Activated T-cell treated with anti-CD3 and anti-CD28 coated beads for 4 hours (primary cell): Measurements from ENCODE around the gene CASP9.
A peak's percentile ranks its signal among the peaks of the same experiment; 100 is the strongest.

Source experiments
- DNase-seq: peaks from one replicate; pipeline ENCODE4 v3.0.0-alpha.2; 2020

CASP9 gene

GRCh38 chr1:15524021-15524282, at the start of gene CASP9:
TSS of gene CASP9 (minus strand) at chr1:15524215. CDS start at chr1:15524200, 15 bp downstream.
- no peak for DNase-seq

DNA sequence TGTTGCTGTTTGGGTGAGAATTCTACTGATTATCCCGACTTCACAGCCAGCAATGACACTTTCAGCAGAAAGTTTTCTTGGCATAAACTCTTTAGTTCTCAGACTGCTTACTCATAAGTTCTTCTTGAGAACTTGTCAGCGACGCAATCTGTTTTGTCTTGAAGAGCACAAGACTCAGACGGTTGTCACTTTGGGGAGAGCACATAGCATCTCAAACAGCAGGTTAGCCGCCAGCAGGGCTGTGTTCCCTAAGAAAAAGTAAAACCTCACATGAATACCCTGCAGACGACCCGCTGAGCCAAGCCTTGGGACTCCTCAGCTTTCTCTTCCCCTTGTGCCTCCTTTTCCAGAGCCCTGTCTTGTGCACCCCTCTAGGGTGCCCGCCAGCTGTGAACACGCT, 49.5 kb upstream of the CASP9 start:
- no peak for DNase-seq

- no peak for DNase-seq
Measured at GRCh38 chr1:15571266-15571665, 47.3 kb upstream of the CASP9 start.

DNA sequence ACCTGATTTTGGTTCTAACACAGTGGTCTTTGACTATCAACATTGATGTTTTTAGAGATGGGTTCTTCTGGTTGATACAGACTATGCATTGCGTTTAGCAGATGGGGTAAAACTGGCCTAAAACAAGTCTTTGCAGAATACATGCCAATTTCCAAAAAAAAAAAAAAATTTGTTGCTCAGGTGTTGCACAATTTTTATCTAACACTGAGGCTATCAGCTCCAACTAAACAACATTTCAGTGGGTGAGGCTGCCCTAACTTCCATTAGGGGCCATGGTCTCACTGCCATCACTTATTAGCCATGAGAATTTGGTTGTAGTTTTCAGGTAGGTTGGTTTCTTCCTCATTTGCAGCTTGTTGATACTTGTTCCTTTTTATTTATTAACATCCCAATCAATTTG, 46.8 kb upstream of the CASP9 start:
- DNase-seq = no peak

DNA sequence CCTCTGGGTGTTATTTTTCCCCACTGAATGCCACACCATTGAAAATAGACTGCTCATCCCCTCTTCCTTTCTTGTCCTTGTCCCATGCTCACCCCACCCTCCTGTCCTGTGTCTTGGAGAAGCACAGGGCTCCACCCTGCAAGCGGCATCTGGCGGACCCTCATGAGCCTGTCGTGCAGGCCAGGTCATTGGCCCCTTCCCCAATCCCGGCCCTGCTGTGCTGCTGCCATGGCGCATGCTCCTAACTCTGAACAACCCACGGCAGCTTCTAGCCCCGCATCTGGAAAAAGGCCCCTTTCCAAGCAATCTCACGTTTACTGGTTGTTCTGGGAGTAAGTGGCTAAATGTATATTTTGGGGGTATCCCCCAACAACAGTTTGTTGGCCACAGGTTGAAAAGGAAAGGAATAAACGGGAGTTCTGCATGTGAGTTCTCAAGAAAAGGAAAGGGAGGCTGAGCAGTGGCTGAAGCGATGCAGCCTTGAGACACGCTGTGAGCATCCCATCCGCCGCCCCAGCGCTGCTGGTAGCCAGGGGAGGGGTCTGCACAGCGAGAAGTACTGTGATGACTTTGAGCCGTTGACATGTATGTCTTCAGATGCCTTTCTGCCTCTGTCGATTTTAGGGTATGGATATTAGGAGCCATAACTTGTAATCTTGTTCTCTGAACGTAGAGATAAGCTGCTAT, 44.5 kb upstream of the CASP9 start:
- no peak for DNase-seq

DNA sequence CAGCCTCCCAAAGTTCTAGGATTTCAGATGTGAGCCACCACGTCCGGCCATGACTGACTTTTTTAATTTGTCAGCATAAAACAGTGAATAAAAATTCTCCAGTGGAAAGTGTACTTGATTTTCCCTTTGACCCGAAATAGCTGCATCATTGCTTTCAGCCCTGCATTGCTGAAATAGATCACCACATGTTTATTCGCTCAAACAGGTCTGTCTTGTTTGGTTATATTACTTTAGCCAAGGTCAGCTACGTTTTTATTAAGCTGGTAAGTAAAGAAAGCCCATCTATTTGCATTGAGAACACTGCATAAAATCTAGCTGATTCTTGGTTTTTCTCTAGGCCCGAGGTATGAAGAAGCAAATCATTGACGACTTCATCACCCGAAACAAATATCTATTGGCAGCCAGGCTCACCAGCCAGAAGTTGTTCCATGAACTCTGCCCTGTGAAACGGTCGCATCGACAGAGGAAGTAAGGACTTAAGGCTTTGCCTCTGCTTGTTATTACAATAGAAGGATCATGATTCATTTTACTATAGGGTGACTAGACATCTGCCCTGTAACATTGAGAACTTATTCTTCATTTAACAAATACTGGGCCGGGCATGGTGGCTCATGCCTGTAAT, 35.3 kb upstream of the CASP9 start:
- DNase-seq = no peak

DNA sequence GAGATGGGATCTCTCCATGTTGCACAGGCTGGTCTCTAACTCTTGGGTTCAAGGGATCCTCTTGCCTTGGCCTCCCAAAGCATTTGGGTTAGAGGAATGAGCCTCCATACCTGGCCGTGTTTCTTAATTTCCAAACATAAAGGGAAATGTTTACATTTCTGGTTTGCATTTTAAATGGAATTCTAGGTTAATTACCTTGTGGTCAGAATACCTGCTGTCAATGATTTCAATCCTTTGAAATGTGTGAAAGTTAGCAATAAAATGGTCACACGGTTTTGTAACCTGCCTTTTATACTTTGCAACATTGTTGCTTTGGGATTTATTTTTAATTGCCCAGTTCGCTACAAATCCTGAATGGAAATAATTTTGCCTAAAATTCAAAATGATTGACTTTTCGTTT, 34.5 kb upstream of the CASP9 start:
- no peak for DNase-seq

GRCh38 chr1:15557594-15557993, 33.6 kb upstream of the CASP9 start:
- no peak for DNase-seq

- no peak for DNase-seq
Measured at GRCh38 chr1:15557008-15557407, 33.0 kb upstream of the CASP9 start.

GRCh38 chr1:15550573-15550972, 26.6 kb upstream of the CASP9 start:
- DNase-seq = no peak

DNA sequence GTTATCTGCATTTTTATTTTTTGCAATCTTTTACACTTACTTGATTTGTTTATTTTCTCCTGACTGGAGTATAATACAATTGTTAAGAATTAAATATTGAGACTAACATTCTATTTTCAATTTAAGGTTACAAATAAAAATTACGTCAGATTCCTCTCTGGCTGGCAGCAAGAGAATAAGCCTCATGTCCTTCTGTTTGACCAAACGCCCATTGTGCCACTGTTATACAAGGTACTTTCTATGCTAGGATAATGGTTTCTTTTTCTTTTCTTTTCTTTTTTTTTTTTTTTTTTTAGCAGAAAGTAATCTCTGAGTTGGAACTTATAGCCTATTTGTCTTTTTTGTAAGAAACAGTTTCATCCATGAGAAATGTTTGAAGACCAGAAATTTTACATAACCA, 22.6 kb upstream of the CASP9 start:
- no peak for DNase-seq

- no peak for DNase-seq
Measured at GRCh38 chr1:15543589-15544568, 19.9 kb upstream of the CASP9 start.

GRCh38 chr1:15543251-15543588, 19.2 kb upstream of the CASP9 start:
- DNase-seq = no peak

DNA sequence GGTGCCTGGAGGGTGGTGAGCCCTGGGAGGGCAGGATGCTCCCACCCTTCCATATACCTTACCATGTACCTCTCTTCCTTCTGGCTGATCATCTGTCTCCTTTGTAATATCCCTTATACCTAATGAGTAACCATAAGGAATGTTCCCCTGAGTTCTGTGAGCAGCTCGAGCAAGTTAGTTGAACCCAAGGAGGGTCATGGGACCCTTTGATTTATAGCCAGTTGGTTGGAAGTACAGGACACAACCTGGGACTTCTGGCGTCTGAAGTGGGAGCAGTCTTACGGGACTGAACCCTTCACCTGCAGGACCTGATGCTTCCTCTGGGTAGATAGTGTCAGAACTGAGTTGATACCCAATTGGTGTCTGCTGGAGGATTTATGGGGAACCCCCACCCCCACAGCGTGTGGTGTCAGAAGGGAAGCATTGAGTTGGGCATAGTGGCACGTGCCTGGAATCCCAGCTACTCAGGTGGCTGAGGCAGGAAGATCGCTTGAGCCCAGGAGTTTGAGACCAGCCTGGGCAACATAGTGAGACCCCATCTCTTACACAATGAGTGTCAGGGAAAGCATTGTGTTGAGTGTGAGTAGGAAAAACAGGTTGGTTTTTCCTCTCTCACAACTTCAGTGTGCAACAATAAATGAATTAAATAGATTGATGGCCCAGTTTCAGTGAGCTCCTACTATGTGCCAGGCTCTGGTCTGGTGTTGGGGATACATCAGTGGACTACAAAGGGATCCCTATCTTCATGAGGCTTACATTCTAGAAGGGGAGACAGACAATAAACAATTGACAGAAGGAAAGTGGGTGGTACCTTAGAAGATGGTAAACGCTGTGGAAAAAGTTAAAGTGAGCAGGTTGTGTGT, 18.6 kb upstream of the CASP9 start:
- DNase-seq = no peak

GRCh38 chr1:15541231-15541792, 17.3 kb upstream of the CASP9 start:
- no peak for DNase-seq

DNA sequence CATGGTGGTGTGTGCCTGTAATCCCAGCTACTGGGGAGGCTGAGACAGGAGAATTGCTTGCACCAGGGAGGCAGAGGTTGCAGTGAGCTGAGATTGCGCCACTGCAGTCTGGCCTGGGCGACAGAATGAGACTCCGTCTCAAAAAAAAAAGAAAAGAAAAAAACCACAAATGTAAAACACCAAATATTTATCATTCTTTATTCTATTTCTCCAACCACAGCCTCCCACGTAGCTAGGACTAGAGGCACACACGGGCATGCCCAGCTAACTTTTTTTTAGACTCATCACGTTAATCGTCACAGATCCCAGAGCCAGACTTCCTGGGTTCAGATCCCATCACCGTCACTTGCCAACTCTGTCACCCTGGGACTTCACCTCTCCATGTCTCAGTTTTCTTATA, 16.2 kb upstream of the CASP9 start:
- no peak for DNase-seq

DNA sequence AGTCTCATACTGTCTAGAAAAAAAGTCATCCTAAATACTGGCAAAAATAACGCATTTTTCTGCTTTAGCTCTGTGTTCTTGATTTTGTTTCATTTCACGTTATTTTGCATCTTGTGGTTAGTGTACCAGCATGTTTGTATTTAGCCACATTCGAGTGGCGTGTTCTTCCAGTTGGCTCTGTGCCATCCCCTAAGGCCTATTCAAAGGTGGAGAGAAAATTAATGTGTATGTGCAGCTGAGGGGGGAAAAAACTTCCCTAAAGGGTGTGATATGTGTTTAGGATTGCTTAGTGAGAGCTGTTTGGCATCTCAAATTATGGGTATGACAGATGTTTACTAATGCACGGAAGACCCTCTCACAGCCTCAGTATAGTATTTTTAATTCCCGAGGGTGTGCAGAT, 14.8 kb upstream of the CASP9 start:
- no peak for DNase-seq

- DNase-seq = no peak
Measured at GRCh38 chr1:15531682-15532081, 7.7 kb upstream of the CASP9 start.

DNA sequence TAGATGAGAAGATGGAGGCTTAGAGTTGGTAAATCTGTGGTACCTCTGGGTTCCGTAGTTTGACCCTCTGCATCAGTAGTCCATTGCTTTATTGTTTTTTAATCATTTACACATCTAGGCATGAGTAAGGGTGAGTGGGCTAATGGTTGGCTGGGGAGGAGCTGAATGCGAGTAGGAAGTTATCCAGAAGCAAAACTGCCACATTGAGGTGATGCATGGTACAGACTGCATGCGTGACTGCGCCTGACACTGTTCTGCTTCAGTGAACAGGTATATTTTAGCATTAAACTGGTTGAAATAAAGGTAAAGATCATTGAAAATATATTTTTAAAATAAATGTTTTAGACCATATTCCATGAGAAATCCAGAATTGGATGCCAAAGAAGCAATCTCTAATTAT, 7.0 kb upstream of the CASP9 start:
- DNase-seq = no peak

GRCh38 chr1:15526490-15527339, 2.7 kb upstream of the CASP9 start, which contains the start of gene DNAJC16:
TSS of gene DNAJC16 (plus strand) at chr1:15526848. CDS start at chr1:15529106, 2,258 bp downstream.
- DNase-seq = peak; percentile 92

DNA sequence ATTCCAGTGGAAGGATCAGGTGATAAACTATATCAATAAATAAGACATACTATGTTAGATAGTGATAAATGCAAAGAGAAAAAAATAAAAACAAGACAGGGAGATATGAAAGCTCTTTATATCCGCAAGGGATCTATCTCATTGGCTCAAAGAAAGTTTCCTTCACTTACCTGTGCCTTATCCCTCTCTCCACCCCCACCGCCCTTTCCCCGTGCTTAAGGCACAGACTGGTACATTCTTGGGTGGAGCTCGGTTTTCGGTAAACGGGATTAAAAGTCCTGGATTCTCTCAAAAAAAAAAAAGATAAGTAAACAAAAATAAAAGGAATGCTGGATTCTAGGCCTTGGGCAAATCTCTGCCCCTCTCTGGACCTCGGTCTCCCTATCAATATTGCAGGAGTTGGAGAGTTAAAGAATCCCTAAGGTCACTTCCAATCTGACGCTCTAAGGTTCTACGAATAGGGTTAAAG, 2.0 kb upstream of the CASP9 start:
- no peak for DNase-seq
